ENCODE results near the gene PIGU.

The PIGU gene

GRCh38 chr20:34676642-34677373, at the start of gene PIGU (continued):
- no peak for TF ChIP-seq ZNF548 (tag by site-specific recombination; IDR thresholded peaks at IDR 0.05)
- no peak for TF ChIP-seq ZNF596 (tag by site-specific recombination; IDR thresholded peaks at IDR 0.05)
- peak; percentile 76; the same call in 1 of the 2 replicates for TF ChIP-seq ZBTB20 (tag by site-specific recombination; IDR thresholded peaks at IDR 0.05)
- TF ChIP-seq KLF10 (tag by site-specific recombination; IDR thresholded peaks at IDR 0.05): peak; percentile 39; the same call in 1 of the 2 replicates
- TF ChIP-seq ZNF324 (tag by site-specific recombination; IDR thresholded peaks at IDR 0.05): peak; percentile 61; the same call in 1 of the 2 replicates
- TF ChIP-seq ZNF302 (tag by site-specific recombination; IDR thresholded peaks at IDR 0.05; ENCODE audit: low read depth): no peak
- TF ChIP-seq EGR2 (tag by site-specific recombination; IDR thresholded peaks at IDR 0.05; ENCODE audit: low read depth): peak; percentile 86
- peak; percentile 88 for TF ChIP-seq ZBTB11 (tag by site-specific recombination; conservative IDR thresholded peaks at IDR 0.05; ENCODE audit: low read depth)
- TF ChIP-seq ZBTB17 (tag by site-specific recombination; IDR thresholded peaks at IDR 0.05): peak; percentile 82; the same call in 1 of the 2 replicates
- peak; percentile 93 for TF ChIP-seq YY1 (tag by site-specific recombination; IDR thresholded peaks at IDR 0.05)
- peak; percentile 84 for TF ChIP-seq SP2 (tag by site-specific recombination; IDR thresholded peaks at IDR 0.05)
- TF ChIP-seq ZNF624 (tag by site-specific recombination; IDR thresholded peaks at IDR 0.05): no peak
- 0 out of 2 replicates have a peak, but pooled peaks have one; percentile 81 for TF ChIP-seq ZEB2 (tag by site-specific recombination; IDR thresholded peaks at IDR 0.05)
- TF ChIP-seq ZNF221 (tag by site-specific recombination; IDR thresholded peaks at IDR 0.05; ENCODE audit: borderline replicate concordance): no peak
- peak; percentile 98 for TF ChIP-seq SP3 (tag by site-specific recombination; IDR thresholded peaks at IDR 0.05)
- no peak for TF ChIP-seq ZNF239 (tag by site-specific recombination; IDR thresholded peaks at IDR 0.05)
- no peak for TF ChIP-seq ZNF155 (tag by site-specific recombination; IDR thresholded peaks at IDR 0.05)
- TF ChIP-seq SP7 (tag by site-specific recombination; IDR thresholded peaks at IDR 0.05): peak; percentile 62; the same call in 1 of the 2 replicates
- peak; percentile 100 for TF ChIP-seq ZBTB26 (tag by site-specific recombination; optimal IDR thresholded peaks at IDR 0.05)
- peak; percentile 12; the same call in 1 of the 2 replicates for TF ChIP-seq ZNF600 (tag by site-specific recombination; IDR thresholded peaks at IDR 0.05)
- TF ChIP-seq ZNF157 (tag by site-specific recombination; IDR thresholded peaks at IDR 0.05): no peak
- TF ChIP-seq PATZ1 (tag by site-specific recombination; IDR thresholded peaks at IDR 0.05): peak; percentile 68
- peak; percentile 96 for TF ChIP-seq PRDM10 (tag by site-specific recombination; IDR thresholded peaks at IDR 0.05)
- peak; percentile 75 for TF ChIP-seq ZNF341 (tag by site-specific recombination; IDR thresholded peaks at IDR 0.05; ENCODE audit: low read depth)
- TF ChIP-seq ZNF544 (tag by site-specific recombination; IDR thresholded peaks at IDR 0.05): no peak
- no peak for TF ChIP-seq PBX3 (CRISPR knock-in tag; IDR thresholded peaks at IDR 0.05)
- TF ChIP-seq ZNF585B (tag by site-specific recombination; IDR thresholded peaks at IDR 0.05): no peak

Measured in HEK293 (cell line).